Measurements from ENCODE around the gene TNFRSF21.

Gene TNFRSF21

GRCh38 chr6:47256981-47257730 lies 52.5 kb downstream of the TNFRSF21 start:
- H3K4me3 ChIP-seq (ENCODE audit: low read depth, low read length) = no peak overlapping the region
- no peak for TF ChIP-seq POLR2A (IDR thresholded peaks at IDR 0.05; ENCODE audit: extremely low read depth, insufficient read length)
- no peak for TF ChIP-seq MYC (IDR thresholded peaks at IDR 0.05; ENCODE audit: low read depth, low read length)
- TF ChIP-seq CTCF (IDR thresholded peaks at IDR 0.05; ENCODE audit: low read depth, low read length) = no peak
- TF ChIP-seq MAX (IDR thresholded peaks at IDR 0.05; ENCODE audit: low read depth, low read length) = no peak
- DNase-seq (ENCODE audit: low read depth) = no peak

GRCh38 chr6:47256361-47256760 lies 53.3 kb downstream of the TNFRSF21 start:
- H3K4me3 ChIP-seq (ENCODE audit: low read depth, low read length) = no peak overlapping the region
- no peak for TF ChIP-seq CTCF (IDR thresholded peaks at IDR 0.05; ENCODE audit: low read depth, low read length)
- TF ChIP-seq POLR2A (IDR thresholded peaks at IDR 0.05; ENCODE audit: extremely low read depth, insufficient read length) = no peak
- no peak for DNase-seq (ENCODE audit: low read depth)

- TF ChIP-seq CTCF (IDR thresholded peaks at IDR 0.05; ENCODE audit: low read depth, low read length) = no peak
- no peak overlapping the region for H3K4me3 ChIP-seq (ENCODE audit: low read depth, low read length)
- DNase-seq (ENCODE audit: low read depth) = no peak
These were observed 54.8 kb downstream of the TNFRSF21 start for GRCh38 chr6:47254906-47255305.

- TF ChIP-seq MYC (IDR thresholded peaks at IDR 0.05; ENCODE audit: low read depth, low read length) = no peak
- no peak for TF ChIP-seq MAX (IDR thresholded peaks at IDR 0.05; ENCODE audit: low read depth, low read length)
- no peak for TF ChIP-seq POLR2A (IDR thresholded peaks at IDR 0.05; ENCODE audit: extremely low read depth, insufficient read length)
- no peak for TF ChIP-seq CTCF (IDR thresholded peaks at IDR 0.05; ENCODE audit: low read depth, low read length)
- DNase-seq (ENCODE audit: low read depth) = no peak
- no peak overlapping the region for H3K4me3 ChIP-seq (ENCODE audit: low read depth, low read length)
These were observed 55.7 kb downstream of the TNFRSF21 start for GRCh38 chr6:47254051-47254450.

- TF ChIP-seq MYC (IDR thresholded peaks at IDR 0.05; ENCODE audit: low read depth, low read length) = no peak
- no peak for TF ChIP-seq CTCF (IDR thresholded peaks at IDR 0.05; ENCODE audit: low read depth, low read length)
- TF ChIP-seq MAX (IDR thresholded peaks at IDR 0.05; ENCODE audit: low read depth, low read length) = no peak
- TF ChIP-seq POLR2A (IDR thresholded peaks at IDR 0.05; ENCODE audit: extremely low read depth, insufficient read length) = no peak
- H3K4me3 ChIP-seq (ENCODE audit: low read depth, low read length) = no peak overlapping the region
- DNase-seq (ENCODE audit: low read depth) = no peak
These were observed 56.6 kb downstream of the TNFRSF21 start for GRCh38 chr6:47253136-47253535.

DNA sequence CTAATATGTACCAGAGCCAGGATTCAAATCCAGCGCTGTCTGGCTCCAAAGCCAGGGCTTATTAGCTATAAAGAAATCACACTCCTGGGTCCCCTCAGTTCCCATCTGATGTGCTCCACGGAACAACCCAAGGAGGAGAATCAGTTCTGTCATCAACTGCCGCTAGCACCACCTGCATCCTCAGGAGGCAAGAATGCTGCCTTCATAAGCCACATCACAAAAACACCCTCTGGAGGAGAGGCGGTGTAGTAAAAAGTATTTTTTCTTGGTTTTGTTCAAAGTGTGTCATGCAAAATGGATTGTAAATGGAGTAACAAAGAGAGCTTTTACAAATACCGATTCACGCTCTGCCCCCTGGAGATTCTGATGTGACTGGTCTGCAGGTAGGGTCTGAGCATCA lies 57.1 kb downstream of the TNFRSF21 start:
- TF ChIP-seq CTCF (IDR thresholded peaks at IDR 0.05; ENCODE audit: low read depth, low read length) (no peak), MAX (IDR thresholded peaks at IDR 0.05; ENCODE audit: low read depth, low read length) (no peak), POLR2A (IDR thresholded peaks at IDR 0.05; ENCODE audit: extremely low read depth, insufficient read length) (no peak), MYC (IDR thresholded peaks at IDR 0.05; ENCODE audit: low read depth, low read length) (no peak)
- H3K4me3 ChIP-seq (ENCODE audit: low read depth, low read length) = no peak overlapping the region
- DNase-seq (ENCODE audit: low read depth) = no peak

All from NB4 (cell line).